HCT116 (cell line): ENCODE results near the gene LRBA.

Source experiments
- CBX3 ChIP-seq: IDR thresholded peaks from 2 replicates; pipeline ENCODE4 v1.6.1; 2012; ENCODE audit warnings: low read depth
- CEBPB ChIP-seq: IDR thresholded peaks from 2 replicates; pipeline ENCODE4 v1.6.1; 2012; ENCODE audit warnings: low read depth
- EZH2phosphoT487 ChIP-seq: fragments of 200-600 bp; IDR thresholded peaks from 2 replicates; pipeline ENCODE4 v1.6.1; 2018; ENCODE audit warnings: antibody characterized with exemption, borderline replicate concordance
- FOSL1 ChIP-seq: IDR thresholded peaks from 2 replicates; pipeline ENCODE4 v1.6.1; 2012; ENCODE audit warnings: low read depth
- POLR2A ChIP-seq: IDR thresholded peaks from 2 replicates; pipeline ENCODE4 v1.7.0; 2011; ENCODE audit warnings: borderline replicate concordance; ENCODE audit not compliant: insufficient read depth, insufficient read length; ENCODE audit errors: extremely low read depth
- POLR2AphosphoS5 ChIP-seq: IDR thresholded peaks from 2 replicates; pipeline ENCODE4 v1.6.1; 2011; ENCODE audit warnings: mild to moderate bottlenecking, low read depth, low read length, moderate library complexity
- RAD21 ChIP-seq: IDR thresholded peaks from 2 replicates; pipeline ENCODE4 v1.6.1; 2012; ENCODE audit warnings: low read depth, mild to moderate bottlenecking
- YY1 ChIP-seq: IDR thresholded peaks from 2 replicates; pipeline ENCODE4 v1.6.1; 2011; ENCODE audit warnings: low read length, low read depth, moderate library complexity, mild to moderate bottlenecking; ENCODE audit not compliant: insufficient replicate concordance; ENCODE audit errors: extremely low read depth
- ZFX ChIP-seq: fragments of 450-650 bp; IDR thresholded peaks from 2 replicates; pipeline ENCODE4 v1.6.1; 2017
- TF ChIP-seq, protein P1 (sequence below): IDR thresholded peaks from 2 replicates; pipeline ENCODE4 v1.6.1; 2012; ENCODE audit warnings: low read depth
- TF ChIP-seq, protein P2 (sequence below), 3 experiments: fragments of 200-600 bp in 1 of 3; sonication (generic) in 1 of 3; IDR thresholded peaks in 2 of 3; conservative IDR thresholded peaks in 1 of 3; 2 replicates each; pipeline ENCODE4 v1.5.1; 2012 to 2017; ENCODE audit warnings: low read depth in 2 of 3, low read length in 2 of 3, antibody characterized with exemption in 1 of 3, borderline replicate concordance in 1 of 3, control low read depth in 1 of 3, mild to moderate bottlenecking in 1 of 3, mixed read lengths in 1 of 3, mixed run types in 1 of 3, moderate library complexity in 1 of 3; ENCODE audit not compliant: insufficient read depth in 1 of 3
- TF ChIP-seq, protein P3 (sequence below): IDR thresholded peaks from 2 replicates; pipeline ENCODE4 v1.6.1; 2011; ENCODE audit warnings: mild to moderate bottlenecking, low read length, moderate library complexity; ENCODE audit not compliant: insufficient replicate concordance; ENCODE audit errors: extremely low read depth

DNA sequence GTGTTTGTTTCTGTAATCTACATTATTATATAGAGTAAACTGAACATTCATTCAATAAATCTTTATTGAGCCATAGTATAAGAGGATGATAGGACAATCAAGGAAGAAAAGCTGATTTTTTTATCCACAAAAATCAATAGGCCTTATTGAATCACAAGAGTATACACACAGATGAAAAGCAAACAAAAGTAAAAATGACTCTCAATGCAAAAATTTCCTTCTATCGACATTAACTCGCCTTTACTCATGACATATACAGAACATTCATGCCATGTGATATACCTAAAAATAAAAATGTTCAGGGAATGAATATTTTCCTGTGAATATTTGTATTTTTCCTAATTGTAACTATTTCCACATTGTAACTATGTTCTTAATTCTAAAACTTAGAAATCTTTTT, 161.2 kb downstream of the LRBA start:
- TF ChIP-seq, protein P1, sequence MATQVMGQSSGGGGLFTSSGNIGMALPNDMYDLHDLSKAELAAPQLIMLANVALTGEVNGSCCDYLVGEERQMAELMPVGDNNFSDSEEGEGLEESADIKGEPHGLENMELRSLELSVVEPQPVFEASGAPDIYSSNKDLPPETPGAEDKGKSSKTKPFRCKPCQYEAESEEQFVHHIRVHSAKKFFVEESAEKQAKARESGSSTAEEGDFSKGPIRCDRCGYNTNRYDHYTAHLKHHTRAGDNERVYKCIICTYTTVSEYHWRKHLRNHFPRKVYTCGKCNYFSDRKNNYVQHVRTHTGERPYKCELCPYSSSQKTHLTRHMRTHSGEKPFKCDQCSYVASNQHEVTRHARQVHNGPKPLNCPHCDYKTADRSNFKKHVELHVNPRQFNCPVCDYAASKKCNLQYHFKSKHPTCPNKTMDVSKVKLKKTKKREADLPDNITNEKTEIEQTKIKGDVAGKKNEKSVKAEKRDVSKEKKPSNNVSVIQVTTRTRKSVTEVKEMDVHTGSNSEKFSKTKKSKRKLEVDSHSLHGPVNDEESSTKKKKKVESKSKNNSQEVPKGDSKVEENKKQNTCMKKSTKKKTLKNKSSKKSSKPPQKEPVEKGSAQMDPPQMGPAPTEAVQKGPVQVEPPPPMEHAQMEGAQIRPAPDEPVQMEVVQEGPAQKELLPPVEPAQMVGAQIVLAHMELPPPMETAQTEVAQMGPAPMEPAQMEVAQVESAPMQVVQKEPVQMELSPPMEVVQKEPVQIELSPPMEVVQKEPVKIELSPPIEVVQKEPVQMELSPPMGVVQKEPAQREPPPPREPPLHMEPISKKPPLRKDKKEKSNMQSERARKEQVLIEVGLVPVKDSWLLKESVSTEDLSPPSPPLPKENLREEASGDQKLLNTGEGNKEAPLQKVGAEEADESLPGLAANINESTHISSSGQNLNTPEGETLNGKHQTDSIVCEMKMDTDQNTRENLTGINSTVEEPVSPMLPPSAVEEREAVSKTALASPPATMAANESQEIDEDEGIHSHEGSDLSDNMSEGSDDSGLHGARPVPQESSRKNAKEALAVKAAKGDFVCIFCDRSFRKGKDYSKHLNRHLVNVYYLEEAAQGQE: no peak
- TF ChIP-seq, protein P2, sequence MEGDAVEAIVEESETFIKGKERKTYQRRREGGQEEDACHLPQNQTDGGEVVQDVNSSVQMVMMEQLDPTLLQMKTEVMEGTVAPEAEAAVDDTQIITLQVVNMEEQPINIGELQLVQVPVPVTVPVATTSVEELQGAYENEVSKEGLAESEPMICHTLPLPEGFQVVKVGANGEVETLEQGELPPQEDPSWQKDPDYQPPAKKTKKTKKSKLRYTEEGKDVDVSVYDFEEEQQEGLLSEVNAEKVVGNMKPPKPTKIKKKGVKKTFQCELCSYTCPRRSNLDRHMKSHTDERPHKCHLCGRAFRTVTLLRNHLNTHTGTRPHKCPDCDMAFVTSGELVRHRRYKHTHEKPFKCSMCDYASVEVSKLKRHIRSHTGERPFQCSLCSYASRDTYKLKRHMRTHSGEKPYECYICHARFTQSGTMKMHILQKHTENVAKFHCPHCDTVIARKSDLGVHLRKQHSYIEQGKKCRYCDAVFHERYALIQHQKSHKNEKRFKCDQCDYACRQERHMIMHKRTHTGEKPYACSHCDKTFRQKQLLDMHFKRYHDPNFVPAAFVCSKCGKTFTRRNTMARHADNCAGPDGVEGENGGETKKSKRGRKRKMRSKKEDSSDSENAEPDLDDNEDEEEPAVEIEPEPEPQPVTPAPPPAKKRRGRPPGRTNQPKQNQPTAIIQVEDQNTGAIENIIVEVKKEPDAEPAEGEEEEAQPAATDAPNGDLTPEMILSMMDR (IDR thresholded peaks at IDR 0.05 in 2 of 3, conservative IDR thresholded peaks at IDR 0.05 in 1 of 3; ENCODE audit: borderline replicate concordance in 1 of 3, insufficient read depth in 1 of 3, low read depth in 2 of 3, low read length in 2 of 3): no peak
- no peak for TF ChIP-seq EZH2phosphoT487
- no peak for TF ChIP-seq RAD21
- TF ChIP-seq POLR2A: no peak
- no peak for TF ChIP-seq FOSL1
- no peak for TF ChIP-seq ZFX
- TF ChIP-seq CBX3: no peak
- TF ChIP-seq CEBPB: no peak
- TF ChIP-seq, protein P3, sequence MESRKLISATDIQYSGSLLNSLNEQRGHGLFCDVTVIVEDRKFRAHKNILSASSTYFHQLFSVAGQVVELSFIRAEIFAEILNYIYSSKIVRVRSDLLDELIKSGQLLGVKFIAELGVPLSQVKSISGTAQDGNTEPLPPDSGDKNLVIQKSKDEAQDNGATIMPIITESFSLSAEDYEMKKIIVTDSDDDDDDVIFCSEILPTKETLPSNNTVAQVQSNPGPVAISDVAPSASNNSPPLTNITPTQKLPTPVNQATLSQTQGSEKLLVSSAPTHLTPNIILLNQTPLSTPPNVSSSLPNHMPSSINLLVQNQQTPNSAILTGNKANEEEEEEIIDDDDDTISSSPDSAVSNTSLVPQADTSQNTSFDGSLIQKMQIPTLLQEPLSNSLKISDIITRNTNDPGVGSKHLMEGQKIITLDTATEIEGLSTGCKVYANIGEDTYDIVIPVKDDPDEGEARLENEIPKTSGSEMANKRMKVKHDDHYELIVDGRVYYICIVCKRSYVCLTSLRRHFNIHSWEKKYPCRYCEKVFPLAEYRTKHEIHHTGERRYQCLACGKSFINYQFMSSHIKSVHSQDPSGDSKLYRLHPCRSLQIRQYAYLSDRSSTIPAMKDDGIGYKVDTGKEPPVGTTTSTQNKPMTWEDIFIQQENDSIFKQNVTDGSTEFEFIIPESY: no peak
- no peak for TF ChIP-seq POLR2AphosphoS5
- no peak for TF ChIP-seq YY1
